Suprapubic skin (tissue), 4 donors: ENCODE results near the gene DOLPP1. TPM values are rescaled to one million over a fixed set of nuclear protein-coding genes. Genes with fewer than 3 reads are reported as not detected.

Experiments used
- DNase-seq, 2 donors: peaks; one replicate each; pipeline ENCODE4 v3.0.0-alpha.2; 2019; ENCODE audit warnings: low spot score in 2 of 2
- H3K27ac ChIP-seq: fragments of 200-600 bp; sonication (generic); one replicate; pipeline ENCODE4 v1.5.1; 2019
- H3K27me3 ChIP-seq: fragments of 200-600 bp; sonication (generic); one replicate; pipeline ENCODE4 v1.5.1; 2019
- H3K36me3 ChIP-seq: fragments of 200-600 bp; sonication (generic); one replicate; pipeline ENCODE4 v1.5.1; 2019
- H3K4me1 ChIP-seq: fragments of 200-600 bp; sonication (generic); one replicate; pipeline ENCODE4 v1.5.1; 2019
- H3K4me3 ChIP-seq: fragments of 200-600 bp; sonication (generic); one replicate; pipeline ENCODE4 v1.5.1; 2019; ENCODE audit warnings: mild to moderate bottlenecking
- H3K9me3 ChIP-seq: fragments of 200-600 bp; sonication (generic); one replicate; pipeline ENCODE4 v1.5.1; 2019
- CTCF ChIP-seq, 2 donors: fragments of 200-600 bp in 1 of 2; fragments of 450-650 bp in 1 of 2; sonication (generic) in 1 of 2; IDR thresholded peaks; one replicate each; pipeline ENCODE4 v1.5.1; 2016 to 2019; ENCODE audit warnings: antibody characterized with exemption in 2 of 2, mild to moderate bottlenecking in 1 of 2, moderate library complexity in 1 of 2
- EP300 ChIP-seq: sonication (generic); formaldehyde crosslinking; IDR thresholded peaks from one replicate; pipeline ENCODE4 v1.6.1; 2017; ENCODE audit warnings: antibody characterized with exemption
- POLR2A ChIP-seq, 2 donors: fragments of 450-650 bp; IDR thresholded peaks; one replicate each; pipeline ENCODE4 v1.6.1; 2017; ENCODE audit warnings: antibody characterized with exemption in 2 of 2, mild to moderate bottlenecking in 2 of 2, moderate library complexity in 2 of 2
- POLR2AphosphoS5 ChIP-seq, 3 donors: sonication (generic); formaldehyde crosslinking; IDR thresholded peaks; one replicate each; pipeline ENCODE4 v1.6.1; 2017; ENCODE audit warnings: antibody characterized with exemption in 3 of 3
- WGBS: methylation state at CpG from one replicate; pipeline ENCODE4 v1.1.5; 2018; 5-methylcytosine and 5-hydroxymethylcytosine counted together
- total RNA-seq, 4 donors: library from RNA; depleted of rRNA; stranded (reverse); fragments of >200 nt; gene quantifications; one replicate each; pipeline ENCODE4 v1.1.0, GENCODE V29; 2016

The DOLPP1 gene
- total RNA-seq, 4 donors from 2014 or later: 7.8 to 11.1 (median 9.8) TPM

GRCh38 chr9:129076640-129077037 is 4.3 kb upstream of the DOLPP1 start:
- Histone ChIP-seq H3K27ac (no peak overlapping the region), H3K4me3 (no peak overlapping the region), H3K27me3 (no peaks in the 10 kb centered on the region), H3K4me1 (peaks cover 15% of the 10 kb centered on the region), H3K36me3 (no peaks in the 10 kb centered on the region), H3K9me3 (no peaks in the 10 kb centered on the region)
- TF ChIP-seq POLR2A (IDR thresholded peaks at IDR 0.05): no peak
- TF ChIP-seq EP300: no peak
- TF ChIP-seq CTCF (IDR thresholded peaks at IDR 0.05): no peak
- TF ChIP-seq POLR2AphosphoS5 (IDR thresholded peaks at IDR 0.05): no peak
- DNase-seq: no peak
- 98% methylated on average over 11 of the region's 11 CpGs for WGBS

GRCh38 chr9:129077236-129077635 is 3.7 kb upstream of the DOLPP1 start:
- H3K9me3 ChIP-seq: no peaks in the 10 kb centered on the region
- no peak overlapping the region for H3K27ac ChIP-seq
- H3K36me3 ChIP-seq: no peaks in the 10 kb centered on the region
- WGBS: 72% methylated on average over 10 of the region's 10 CpGs
- no peak for DNase-seq
- H3K27me3 ChIP-seq: no peaks in the 10 kb centered on the region
- H3K4me3 ChIP-seq: no peak overlapping the region
- TF ChIP-seq POLR2AphosphoS5 (IDR thresholded peaks at IDR 0.05) (no peak), CTCF (IDR thresholded peaks at IDR 0.05) (no peak)
- peaks cover 21% of the 10 kb centered on the region for H3K4me1 ChIP-seq

- H3K4me3 ChIP-seq: no peak overlapping the region
- H3K36me3 ChIP-seq: no peaks in the 10 kb centered on the region
- H3K27ac ChIP-seq: no peak overlapping the region
- TF ChIP-seq POLR2A (IDR thresholded peaks at IDR 0.05): no peak
- no peak for TF ChIP-seq CTCF (IDR thresholded peaks at IDR 0.05)
- no peak for TF ChIP-seq EP300
- TF ChIP-seq POLR2AphosphoS5 (IDR thresholded peaks at IDR 0.05): no peak
- H3K9me3 ChIP-seq: no peaks in the 10 kb centered on the region
- WGBS: 80% methylated on average over 18 of the region's 18 CpGs
- peak; percentile 49 to 76 for DNase-seq
- H3K4me1 ChIP-seq: peaks cover 22% of the 10 kb centered on the region
- no peaks in the 10 kb centered on the region for H3K27me3 ChIP-seq
Observed at GRCh38 chr9:129078691-129079503, 2.0 kb upstream of the DOLPP1 start.

DNA sequence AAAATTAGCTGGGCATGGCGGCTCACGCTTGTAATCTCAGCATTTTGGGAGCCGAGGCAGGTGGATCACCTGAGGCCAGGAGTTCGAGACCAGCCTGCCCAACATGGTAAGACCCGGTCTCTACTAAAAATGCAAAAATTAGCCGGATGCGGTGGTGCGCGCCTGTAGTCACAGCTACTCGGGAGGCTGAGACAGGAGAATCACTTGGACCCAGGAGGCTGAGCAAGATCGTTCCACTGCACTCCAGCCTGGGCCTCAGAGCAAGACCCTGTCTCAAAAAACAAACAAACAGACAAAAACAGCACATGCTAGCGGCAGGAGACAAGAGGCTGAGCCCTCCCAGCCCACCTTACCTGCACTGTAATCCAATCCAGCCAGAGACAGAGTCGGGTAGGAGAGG is 1.1 kb upstream of the DOLPP1 start:
- H3K27me3 ChIP-seq: no peaks in the 10 kb centered on the region
- TF ChIP-seq CTCF (IDR thresholded peaks at IDR 0.05): no peak
- TF ChIP-seq POLR2AphosphoS5 (IDR thresholded peaks at IDR 0.05): no peak
- TF ChIP-seq POLR2A (IDR thresholded peaks at IDR 0.05): no peak
- peaks cover 22% of the 10 kb centered on the region for H3K4me1 ChIP-seq
- peak overlapping the region; percentile 68 for H3K4me3 ChIP-seq
- DNase-seq: peak in 1 of 2 donors; percentile 52
- 81% methylated on average over 13 of the region's 13 CpGs for WGBS
- peaks cover 4% of the 10 kb centered on the region for H3K36me3 ChIP-seq
- no peak overlapping the region for H3K27ac ChIP-seq
- no peaks in the 10 kb centered on the region for H3K9me3 ChIP-seq

DNA sequence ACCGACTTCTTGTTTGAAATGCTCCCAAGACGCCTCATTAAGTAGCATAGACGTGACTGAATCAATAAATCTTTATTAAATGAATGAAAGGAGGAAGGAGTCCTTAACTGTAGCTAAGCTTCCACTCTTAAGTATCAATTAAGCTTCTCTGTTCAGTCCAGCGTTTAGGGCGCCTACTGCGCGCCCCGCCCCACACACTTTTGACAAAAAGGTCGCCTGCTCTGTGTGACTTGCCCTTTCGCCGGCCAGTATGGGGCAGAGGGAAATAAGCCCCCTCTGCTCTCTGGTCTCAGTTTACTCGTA is 662 bp upstream of the DOLPP1 start:
- H3K36me3 ChIP-seq: peaks cover 8% of the 10 kb centered on the region
- WGBS: 4% methylated on average over 12 of the region's 12 CpGs
- no peaks in the 10 kb centered on the region for H3K9me3 ChIP-seq
- peak overlapping the region; percentile 50 for H3K27ac ChIP-seq
- TF ChIP-seq POLR2A (IDR thresholded peaks at IDR 0.05) (no peak), POLR2AphosphoS5 (IDR thresholded peaks at IDR 0.05) (no peak), CTCF (IDR thresholded peaks at IDR 0.05) (no peak), EP300 (no peak)
- no peaks in the 10 kb centered on the region for H3K27me3 ChIP-seq
- no peak for DNase-seq
- H3K4me3 ChIP-seq: peak overlapping the region; percentile 68
- peaks cover 22% of the 10 kb centered on the region for H3K4me1 ChIP-seq
